H9 (cell line): Measurements from ENCODE around the gene CRACR2A. TPM values are rescaled to one million over a fixed set of nuclear protein-coding genes. Genes with fewer than 3 reads are reported as not detected.

Experiments
- DNase-seq: peaks from one replicate; pipeline ENCODE4 v3.0.0-alpha.2; 2017
- H2AFZ ChIP-seq: one replicate; pipeline ENCODE4 v1.6.1; 2013; ENCODE audit warnings: mild to moderate bottlenecking, low read length, control low read depth, moderate library complexity
- H2AK5ac ChIP-seq: 2 replicates; pipeline ENCODE4 v1.6.1; 2013; ENCODE audit warnings: low read length, control low read depth, mixed read lengths; ENCODE audit not compliant: insufficient read length
- H2BK120ac ChIP-seq: one replicate; pipeline ENCODE4 v1.6.1; 2013; ENCODE audit warnings: low read depth, mild to moderate bottlenecking, low read length, control low read depth, inconsistent platforms; ENCODE audit not compliant: poor library complexity, severe bottlenecking
- H2BK12ac ChIP-seq: 2 replicates; pipeline ENCODE4 v1.6.1; 2013; ENCODE audit warnings: low read length, control low read depth, mixed read lengths, low read depth; ENCODE audit not compliant: insufficient read length
- H2BK15ac ChIP-seq: 2 replicates; pipeline ENCODE4 v1.6.1; 2013; ENCODE audit warnings: low read depth, low read length, control low read depth
- H2BK20ac ChIP-seq: one replicate; pipeline ENCODE4 v1.6.1; 2013; ENCODE audit warnings: low read depth, mild to moderate bottlenecking, low read length, control low read depth, inconsistent platforms; ENCODE audit not compliant: poor library complexity, severe bottlenecking
- H2BK5ac ChIP-seq: 2 replicates; pipeline ENCODE4 v1.6.1; 2013; ENCODE audit warnings: low read length, control low read depth, mixed read lengths; ENCODE audit not compliant: insufficient read length
- H3K14ac ChIP-seq: 2 replicates; pipeline ENCODE4 v1.6.1; 2013; ENCODE audit warnings: low read length, control low read depth; ENCODE audit not compliant: insufficient read depth
- H3K18ac ChIP-seq: 2 replicates; pipeline ENCODE4 v1.6.1; 2013; ENCODE audit warnings: low read depth, mild to moderate bottlenecking, mixed read lengths, low read length, control low read depth; ENCODE audit not compliant: insufficient read length
- H3K23ac ChIP-seq: 2 replicates; pipeline ENCODE4 v1.6.1; 2013; ENCODE audit warnings: low read length, control low read depth, mixed read lengths, low read depth; ENCODE audit not compliant: insufficient read length
- H3K23me2 ChIP-seq: 2 replicates; pipeline ENCODE4 v1.6.1; 2013; ENCODE audit warnings: low read depth, mild to moderate bottlenecking, mixed read lengths, low read length, control low read depth; ENCODE audit not compliant: insufficient read length, poor library complexity, severe bottlenecking
- H3K27ac ChIP-seq: 2 replicates; pipeline ENCODE4 v1.5.1; 2013; ENCODE audit warnings: low read length, control low read depth, mixed read lengths, low read depth; ENCODE audit not compliant: insufficient read length
- H3K27me3 ChIP-seq: 2 replicates; pipeline ENCODE4 v1.6.1; 2013; ENCODE audit warnings: low read length, control low read depth, inconsistent platforms; ENCODE audit not compliant: insufficient read depth
- H3K4ac ChIP-seq: 2 replicates; pipeline ENCODE4 v1.6.1; 2013; ENCODE audit warnings: low read depth, mild to moderate bottlenecking, control low read depth, inconsistent platforms, low read length, moderate library complexity
- H3K4me1 ChIP-seq: 2 replicates; pipeline ENCODE4 v1.6.1; 2013; ENCODE audit warnings: low read length, control low read depth, inconsistent platforms; ENCODE audit not compliant: insufficient read depth
- H3K4me2 ChIP-seq: 2 replicates; pipeline ENCODE4 v1.6.1; 2013; ENCODE audit warnings: low read length, control low read depth, mixed read lengths; ENCODE audit not compliant: insufficient read length, insufficient read depth
- H3K56ac ChIP-seq: 2 replicates; pipeline ENCODE4 v1.6.1; 2013; ENCODE audit warnings: low read depth, mild to moderate bottlenecking, mixed read lengths, low read length, control low read depth; ENCODE audit not compliant: insufficient read length
- H3K79me1 ChIP-seq: 2 replicates; pipeline ENCODE4 v1.6.1; 2013; ENCODE audit warnings: low read depth, mild to moderate bottlenecking, moderate library complexity, low read length, control low read depth, inconsistent platforms; ENCODE audit not compliant: insufficient read depth, poor library complexity, severe bottlenecking
- H3K79me2 ChIP-seq: 2 replicates; pipeline ENCODE4 v1.6.1; 2013; ENCODE audit warnings: low read length, control low read depth, inconsistent platforms; ENCODE audit not compliant: insufficient read depth
- H3K9ac ChIP-seq: 2 replicates; pipeline ENCODE4 v1.6.1; 2013; ENCODE audit warnings: low read length, control low read depth, mixed read lengths; ENCODE audit not compliant: insufficient read length; ENCODE audit errors: extremely low read depth
- H3K9me3 ChIP-seq: one replicate; pipeline ENCODE4 v1.6.1; 2013; ENCODE audit warnings: low read depth, low read length, inconsistent platforms; ENCODE audit not compliant: control insufficient read depth
- H3T11ph ChIP-seq: one replicate; pipeline ENCODE4 v1.6.1; 2013; ENCODE audit warnings: mild to moderate bottlenecking, low read length, control low read depth, inconsistent platforms
- H4K20me1 ChIP-seq: one replicate; pipeline ENCODE4 v1.6.1; 2013; ENCODE audit not compliant: control insufficient read depth, insufficient read length, insufficient read depth
- H4K5ac ChIP-seq: 2 replicates; pipeline ENCODE4 v1.6.1; 2013; ENCODE audit warnings: low read depth, mild to moderate bottlenecking, mixed read lengths, low read length, control low read depth; ENCODE audit not compliant: insufficient read length
- H4K8ac ChIP-seq: replicated peaks from 2 replicates; pipeline ENCODE4 v1.6.1; 2013; ENCODE audit warnings: low read length, control low read depth, mixed read lengths, low read depth; ENCODE audit not compliant: insufficient read length
- H4K91ac ChIP-seq: 2 replicates; pipeline ENCODE4 v1.6.1; 2013; ENCODE audit warnings: low read depth, mild to moderate bottlenecking, moderate library complexity, mixed read lengths, low read length, control low read depth; ENCODE audit not compliant: insufficient read length
- H3K27ac Mint-ChIP-seq, 3 experiments: 2 replicates in 2 of 3; 3 replicates in 1 of 3; pipeline ENCODE4 v1.8.0; 2020 to 2021; ENCODE audit warnings: mixed read lengths in 3 of 3, mild to moderate bottlenecking in 1 of 3, moderate library complexity in 1 of 3
- H3K27me3 Mint-ChIP-seq: 2 replicates; pipeline ENCODE4 v1.8.0; 2021; ENCODE audit warnings: low read depth, mild to moderate bottlenecking, moderate library complexity, mixed read lengths
- H3K36me3 Mint-ChIP-seq, 3 experiments: 2 replicates in 2 of 3; 3 replicates in 1 of 3; pipeline ENCODE4 v1.8.0; 2020 to 2021; ENCODE audit warnings: low read depth in 3 of 3, mixed read lengths in 3 of 3; ENCODE audit not compliant: insufficient read depth in 1 of 3
- H3K4me1 Mint-ChIP-seq, 2 experiments: 2 replicates each; pipeline ENCODE4 v1.8.0; 2020; ENCODE audit warnings: mixed read lengths in 2 of 2
- H3K4me3 Mint-ChIP-seq, 2 experiments: 2 replicates in 1 of 2; 3 replicates in 1 of 2; pipeline ENCODE4 v1.8.0; 2020 to 2021; ENCODE audit warnings: mild to moderate bottlenecking in 2 of 2, mixed read lengths in 2 of 2, moderate library complexity in 1 of 2
- H3K9me3 Mint-ChIP-seq, 2 experiments: 2 replicates in 1 of 2; 3 replicates in 1 of 2; pipeline ENCODE4 v1.8.0; 2020; ENCODE audit warnings: mild to moderate bottlenecking in 2 of 2, mixed read lengths in 2 of 2, moderate library complexity in 1 of 2
- WGBS: extraction: QIAGEN DNeasy Blood & Tissue Kit; methylation state at CpG from one replicate; pipeline ENCODE4 v1.1.7; 2013; ENCODE audit warnings: missing lambda C conversion rate, low lambda C conversion rate, mixed read lengths; ENCODE audit not compliant: insufficient read length; ENCODE audit errors: extremely low coverage; 5-methylcytosine and 5-hydroxymethylcytosine counted together
- total RNA-seq: library from RNA; stranded (reverse); gene quantifications from 2 replicates; pipeline ENCODE4 v1.2.1, GENCODE V29; 2021
- TF ChIP-seq, protein P1 (sequence below): fragments of 200-600 bp; sonication (generic); conservative IDR thresholded peaks from 3 replicates; pipeline ENCODE4 v1.8.0; 2021; ENCODE audit warnings: antibody characterized with exemption, mild to moderate bottlenecking

CRACR2A gene
- total RNA-seq, 1 experiment from 2014 or later, result 2.0 TPM

DNA sequence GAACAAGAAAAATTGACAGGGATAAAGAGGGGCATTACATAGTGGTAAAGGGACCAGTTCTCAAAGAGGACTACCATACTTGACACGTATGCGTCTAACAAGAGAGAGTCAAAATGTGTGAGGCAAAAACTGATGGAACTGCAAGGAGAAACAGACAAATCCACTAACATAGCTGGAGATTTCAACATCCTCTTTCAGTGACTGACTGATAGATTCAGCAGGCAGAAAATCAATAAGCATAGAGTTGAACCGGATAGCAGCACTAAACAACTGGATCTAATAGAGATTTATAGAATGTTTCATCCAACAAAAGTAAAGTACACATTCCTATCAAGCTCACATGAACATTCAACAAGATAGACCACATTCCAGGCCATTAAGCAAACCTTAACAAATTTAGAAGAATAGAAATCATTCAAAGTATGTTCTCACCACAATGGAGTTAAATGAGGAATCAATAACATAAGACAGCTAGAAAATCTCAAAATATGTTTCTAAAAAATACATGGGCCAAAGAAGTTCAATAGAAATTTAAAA, 16.1 kb upstream of the CRACR2A start:
- H3K27ac Mint-ChIP-seq, result no peak overlapping the region
- no peaks in the 10 kb centered on the region for H3K23me2 ChIP-seq

More for the DNA sequence above, 16.1 kb upstream of the CRACR2A start:
- Histone ChIP-seq H2BK15ac (no peak overlapping the region), H3K9me3 (no peaks in the 10 kb centered on the region), H3K56ac (no peak overlapping the region), H2AFZ (no peak overlapping the region), H3K9ac (no peak overlapping the region), H3K23ac (no peak overlapping the region), H4K91ac (no peak overlapping the region), H3T11ph (no peak overlapping the region), H4K8ac (no peak overlapping the region), H3K18ac (no peak overlapping the region), H2AK5ac (no peak overlapping the region), H3K4me1 (no peaks in the 10 kb centered on the region), H3K4ac (no peak overlapping the region), H2BK120ac (no peak overlapping the region), H3K27ac (no peak overlapping the region), H2BK5ac (no peak overlapping the region), H2BK12ac (no peak overlapping the region), H3K27me3 (no peaks in the 10 kb centered on the region), H3K79me2 (no peaks in the 10 kb centered on the region), H4K20me1 (no peaks in the 10 kb centered on the region), H2BK20ac (no peak overlapping the region), H3K79me1 (no peaks in the 10 kb centered on the region), H4K5ac (no peak overlapping the region), H3K14ac (no peak overlapping the region), H3K4me2 (no peak overlapping the region)
- H3K4me3 Mint-ChIP-seq, result no peak overlapping the region
- H3K27me3 Mint-ChIP-seq, result no peaks in the 10 kb centered on the region; the same call in 1 of the 2 replicates
- H3K36me3 Mint-ChIP-seq, result peaks cover 0 to 4% (median 0%) of the 10 kb centered on the region in 3 experiments; a peak in 3 of 7 replicates
- WGBS, result no CpG with 5 or more reads among the region's 3 CpGs
- peaks cover 0 to 3% of the 10 kb centered on the region in 2 experiments; a peak in 3 of 5 replicates for H3K9me3 Mint-ChIP-seq
- no peak for DNase-seq
- TF ChIP-seq, protein P1, sequence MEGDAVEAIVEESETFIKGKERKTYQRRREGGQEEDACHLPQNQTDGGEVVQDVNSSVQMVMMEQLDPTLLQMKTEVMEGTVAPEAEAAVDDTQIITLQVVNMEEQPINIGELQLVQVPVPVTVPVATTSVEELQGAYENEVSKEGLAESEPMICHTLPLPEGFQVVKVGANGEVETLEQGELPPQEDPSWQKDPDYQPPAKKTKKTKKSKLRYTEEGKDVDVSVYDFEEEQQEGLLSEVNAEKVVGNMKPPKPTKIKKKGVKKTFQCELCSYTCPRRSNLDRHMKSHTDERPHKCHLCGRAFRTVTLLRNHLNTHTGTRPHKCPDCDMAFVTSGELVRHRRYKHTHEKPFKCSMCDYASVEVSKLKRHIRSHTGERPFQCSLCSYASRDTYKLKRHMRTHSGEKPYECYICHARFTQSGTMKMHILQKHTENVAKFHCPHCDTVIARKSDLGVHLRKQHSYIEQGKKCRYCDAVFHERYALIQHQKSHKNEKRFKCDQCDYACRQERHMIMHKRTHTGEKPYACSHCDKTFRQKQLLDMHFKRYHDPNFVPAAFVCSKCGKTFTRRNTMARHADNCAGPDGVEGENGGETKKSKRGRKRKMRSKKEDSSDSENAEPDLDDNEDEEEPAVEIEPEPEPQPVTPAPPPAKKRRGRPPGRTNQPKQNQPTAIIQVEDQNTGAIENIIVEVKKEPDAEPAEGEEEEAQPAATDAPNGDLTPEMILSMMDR, result no peak
- H3K4me1 Mint-ChIP-seq, result peaks cover 4 to 8% of the 10 kb centered on the region in 2 experiments
